ENCODE results near the gene CCDC85C.

DNA sequence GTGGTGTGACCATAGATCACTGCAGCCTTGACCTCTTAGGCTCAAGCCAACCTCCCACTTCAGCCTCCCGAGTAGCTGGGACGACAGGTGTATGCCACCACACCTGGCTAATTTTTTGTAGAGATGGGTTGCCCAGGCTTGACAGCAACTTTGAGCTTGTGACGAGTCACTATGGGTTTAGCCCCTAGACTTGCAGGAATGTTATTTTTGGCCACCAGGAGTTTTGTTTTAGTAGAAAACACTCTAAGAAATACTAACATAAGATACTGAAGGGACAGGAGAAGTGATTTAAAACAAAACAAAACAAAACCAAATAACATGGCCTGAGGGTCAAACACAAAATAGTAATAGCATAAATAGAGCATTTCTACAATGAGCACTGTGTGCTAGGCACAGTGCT lies 149.8 kb downstream of the CCDC85C start:
- TF ChIP-seq, protein P1, sequence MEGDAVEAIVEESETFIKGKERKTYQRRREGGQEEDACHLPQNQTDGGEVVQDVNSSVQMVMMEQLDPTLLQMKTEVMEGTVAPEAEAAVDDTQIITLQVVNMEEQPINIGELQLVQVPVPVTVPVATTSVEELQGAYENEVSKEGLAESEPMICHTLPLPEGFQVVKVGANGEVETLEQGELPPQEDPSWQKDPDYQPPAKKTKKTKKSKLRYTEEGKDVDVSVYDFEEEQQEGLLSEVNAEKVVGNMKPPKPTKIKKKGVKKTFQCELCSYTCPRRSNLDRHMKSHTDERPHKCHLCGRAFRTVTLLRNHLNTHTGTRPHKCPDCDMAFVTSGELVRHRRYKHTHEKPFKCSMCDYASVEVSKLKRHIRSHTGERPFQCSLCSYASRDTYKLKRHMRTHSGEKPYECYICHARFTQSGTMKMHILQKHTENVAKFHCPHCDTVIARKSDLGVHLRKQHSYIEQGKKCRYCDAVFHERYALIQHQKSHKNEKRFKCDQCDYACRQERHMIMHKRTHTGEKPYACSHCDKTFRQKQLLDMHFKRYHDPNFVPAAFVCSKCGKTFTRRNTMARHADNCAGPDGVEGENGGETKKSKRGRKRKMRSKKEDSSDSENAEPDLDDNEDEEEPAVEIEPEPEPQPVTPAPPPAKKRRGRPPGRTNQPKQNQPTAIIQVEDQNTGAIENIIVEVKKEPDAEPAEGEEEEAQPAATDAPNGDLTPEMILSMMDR (IDR thresholded peaks at IDR 0.05; ENCODE audit: low read depth, low read length, missing input control) = no peak
- TF ChIP-seq ATF3 (IDR thresholded peaks at IDR 0.05) (no peak), SP1 (IDR thresholded peaks at IDR 0.05) (no peak), RAD21 (IDR thresholded peaks at IDR 0.05) (no peak)

Measured in liver (tissue), 3 donors.